ENCODE data around the gene PTPN14. TPM values are rescaled to one million over a fixed set of nuclear protein-coding genes. Genes with fewer than 3 reads are reported as not detected.
"Not testable (repeated sequence)": the region's sequence is repeated elsewhere in the genome, so short reads cannot be mapped to it uniquely, and the experiment has no call there.

The PTPN14 gene
- polyA plus RNA-seq (2011; rRNA removed) (30.3 and 34.2 TPM in 2 replicates), polyA minus RNA-seq (2011; rRNA and poly(A)+ RNA removed) (115 and 122 TPM in 2 replicates)

GRCh38 chr1:214551436-214552173 lies at the start of gene PTPN14:
TSS of gene PTPN14 (minus strand) at chr1:214551602. CDS start at chr1:214464803, 86,799 bp downstream.
- peak; percentile 51 for TF ChIP-seq CTCF (IDR thresholded peaks at IDR 0.05; ENCODE audit: low read depth, low read length)
- H3K9me3 ChIP-seq (ENCODE audit: control insufficient read depth, insufficient read depth, low read length), result no peaks in the 10 kb centered on the region; the same call in 1 of the 2 replicates
- POLR2A ChIA-PET, result interaction anchor here (0.6 to 2.6 kb wide), 7 partner anchors 13 to 214 kb away, joined by 4 to 9 read pairs (median 5); no protein-coding TSS in a partner anchor
- CTCF ChIA-PET, result interaction anchor here (0.7 to 5.3 kb wide), 7 partner anchors 8 to 219 kb away, joined by 3 to 25 read pairs (median 5); no protein-coding TSS in a partner anchor
- no peaks in the 10 kb centered on the region for H3K27me3 ChIP-seq (ENCODE audit: control insufficient read depth, insufficient read depth, low read length)
- peak; percentile 87 for DNase-seq (ENCODE audit: low read depth, low spot score)
- H3K27ac ChIP-seq (ENCODE audit: low read depth, low read length), result peak within 1 kb of the TSS; percentile 99
- H3K4me3 ChIP-seq (ENCODE audit: low read depth, low read length), result peak within 1 kb of the TSS; percentile 96

GRCh38 chr1:214593158-214593557 lies 41.8 kb upstream of the PTPN14 start:
- ChIA-PET CTCF (interaction anchor here (0.9 to 4.6 kb wide), 7 partner anchors 9 to 931 kb away, joined by 3 to 38 read pairs (median 6); no protein-coding TSS in a partner anchor), POLR2A (no interaction called here)
- Histone ChIP-seq H3K9me3 (ENCODE audit: control insufficient read depth, insufficient read depth, low read length) (no peaks in the 10 kb centered on the region), H3K4me3 (ENCODE audit: low read depth, low read length) (no peak overlapping the region), H3K27ac (ENCODE audit: low read depth, low read length) (no peak overlapping the region), H3K27me3 (ENCODE audit: control insufficient read depth, insufficient read depth, low read length) (no peaks in the 10 kb centered on the region)
- TF ChIP-seq CTCF (IDR thresholded peaks at IDR 0.05; ENCODE audit: low read depth, low read length), result no peak
- no peak for DNase-seq (ENCODE audit: low read depth, low spot score)

- POLR2A ChIA-PET, result not testable (repeated sequence)
These were observed 40.5 kb upstream of the PTPN14 start for GRCh38 chr1:214591918-214592317.

GRCh38 chr1:214590696-214591095 lies 39.3 kb upstream of the PTPN14 start:
- ChIA-PET POLR2A (no interaction called here), CTCF (interaction anchor here (1.3 to 4.6 kb wide), 2 partner anchors 258 to 330 kb away, joined by 3 to 38 read pairs; no protein-coding TSS in a partner anchor)
- Histone ChIP-seq H3K27ac (ENCODE audit: low read depth, low read length) (no peak overlapping the region), H3K27me3 (ENCODE audit: control insufficient read depth, insufficient read depth, low read length) (no peaks in the 10 kb centered on the region), H3K9me3 (ENCODE audit: control insufficient read depth, insufficient read depth, low read length) (no peaks in the 10 kb centered on the region), H3K4me3 (ENCODE audit: low read depth, low read length) (no peak overlapping the region)
- no peak for DNase-seq (ENCODE audit: low read depth, low spot score)
- no peak for TF ChIP-seq CTCF (IDR thresholded peaks at IDR 0.05; ENCODE audit: low read depth, low read length)

More at GRCh38 chr1:214591918-214592317, 40.5 kb upstream of the PTPN14 start:
- not testable (repeated sequence) for H3K27ac ChIP-seq (ENCODE audit: low read depth, low read length); H3K27me3 ChIP-seq (ENCODE audit: control insufficient read depth, insufficient read depth, low read length); H3K4me3 ChIP-seq (ENCODE audit: low read depth, low read length); DNase-seq (ENCODE audit: low read depth, low spot score); H3K9me3 ChIP-seq (ENCODE audit: control insufficient read depth, insufficient read depth, low read length)
- CTCF ChIA-PET, result interaction anchor here (0.7 to 4.6 kb wide), 8 partner anchors 8 to 330 kb away, joined by 3 to 38 read pairs (median 4); no protein-coding TSS in a partner anchor

- H3K9me3 ChIP-seq (ENCODE audit: control insufficient read depth, insufficient read depth, low read length), result no peaks in the 10 kb centered on the region
- ChIA-PET POLR2A (no interaction called here), CTCF (interaction anchor here (1.3 kb wide), 1 partner anchor 256 kb away, joined by 6 read pairs; no protein-coding TSS in a partner anchor)
- H3K27me3 ChIP-seq (ENCODE audit: control insufficient read depth, insufficient read depth, low read length), result no peaks in the 10 kb centered on the region
- DNase-seq (ENCODE audit: low read depth, low spot score), result no peak
- H3K27ac ChIP-seq (ENCODE audit: low read depth, low read length), result no peak overlapping the region
- TF ChIP-seq CTCF (IDR thresholded peaks at IDR 0.05; ENCODE audit: low read depth, low read length), result no peak
- H3K4me3 ChIP-seq (ENCODE audit: low read depth, low read length), result no peak overlapping the region
These were observed 37.7 kb upstream of the PTPN14 start for GRCh38 chr1:214588963-214589597.

Data from AG04450 (cell line).